BE2C (cell line): ENCODE measurements around the gene TBC1D21.

Experiments used
- DNase-seq: peaks from one replicate; pipeline ENCODE4 v3.0.0-alpha.2; 2020
- H3K27me3 ChIP-seq: fragments of 250-450 bp; sonication (Bioruptor Pico); 2 replicates; pipeline ENCODE4 v1.5.1; 2020; ENCODE audit warnings: mild to moderate bottlenecking
- H3K36me3 ChIP-seq: fragments of 250-450 bp; sonication (Bioruptor Pico); 2 replicates; pipeline ENCODE4 v1.5.1; 2020; ENCODE audit warnings: mild to moderate bottlenecking
- H3K4me1 ChIP-seq: fragments of 250-450 bp; sonication (Bioruptor Pico); 2 replicates; pipeline ENCODE4 v1.5.1; 2020
- H3K4me3 ChIP-seq: 2 replicates; pipeline ENCODE4 v1.5.1; 2011; ENCODE audit warnings: low read depth, low read length
- H3K9me3 ChIP-seq: fragments of 250-450 bp; sonication (Bioruptor Pico); 2 replicates; pipeline ENCODE4 v1.5.1; 2020
- CTCF ChIP-seq: IDR thresholded peaks from 2 replicates; pipeline ENCODE4 v1.5.1; 2012; ENCODE audit warnings: mild to moderate bottlenecking, low read depth, low read length

TBC1D21 gene

GRCh38 chr15:73901126-73901810 is 27.9 kb downstream of the TBC1D21 start:
- H3K36me3 ChIP-seq, result no peaks in the 10 kb centered on the region
- no peaks in the 10 kb centered on the region for H3K9me3 ChIP-seq
- H3K4me3 ChIP-seq, result no peak overlapping the region
- H3K4me1 ChIP-seq, result no peaks in the 10 kb centered on the region
- no peak for TF ChIP-seq CTCF
- DNase-seq, result no peak
- no peaks in the 10 kb centered on the region for H3K27me3 ChIP-seq

GRCh38 chr15:73902121-73903020 is 29.0 kb downstream of the TBC1D21 start:
- Histone ChIP-seq H3K27me3 (no peaks in the 10 kb centered on the region), H3K4me1 (no peaks in the 10 kb centered on the region), H3K9me3 (no peaks in the 10 kb centered on the region), H3K4me3 (no peak overlapping the region), H3K36me3 (no peaks in the 10 kb centered on the region)
- DNase-seq, result no peak
- no peak for TF ChIP-seq CTCF

GRCh38 chr15:73904026-73904815 is 30.9 kb downstream of the TBC1D21 start:
- Histone ChIP-seq H3K36me3 (no peaks in the 10 kb centered on the region), H3K4me1 (no peaks in the 10 kb centered on the region), H3K27me3 (no peaks in the 10 kb centered on the region), H3K4me3 (no peak overlapping the region), H3K9me3 (no peaks in the 10 kb centered on the region)
- DNase-seq, result no peak
- no peak for TF ChIP-seq CTCF

- TF ChIP-seq CTCF, result no peak
Observed at GRCh38 chr15:73905225-73905827, 32.0 kb downstream of the TBC1D21 start.

GRCh38 chr15:73906346-73907034 is 33.1 kb downstream of the TBC1D21 start:
- TF ChIP-seq CTCF, result no peak
- DNase-seq, result no peak
- no peaks in the 10 kb centered on the region for H3K4me1 ChIP-seq
- no peaks in the 10 kb centered on the region for H3K27me3 ChIP-seq
- H3K4me3 ChIP-seq, result no peak overlapping the region
- H3K36me3 ChIP-seq, result no peaks in the 10 kb centered on the region
- H3K9me3 ChIP-seq, result no peaks in the 10 kb centered on the region

More at GRCh38 chr15:73905225-73905827, 32.0 kb downstream of the TBC1D21 start:
- Histone ChIP-seq H3K36me3 (no peaks in the 10 kb centered on the region), H3K9me3 (no peaks in the 10 kb centered on the region), H3K4me3 (no peak overlapping the region), H3K27me3 (no peaks in the 10 kb centered on the region), H3K4me1 (no peaks in the 10 kb centered on the region)
- DNase-seq, result no peak
